Liver (tissue), 3 donors: Measurements from ENCODE around the gene UQCRC2.

Source experiments
- EGR1 ChIP-seq, 2 donors: IDR thresholded peaks; 2 replicates each; pipeline ENCODE4 v1.6.1; 2016 to 2018; ENCODE audit warnings: antibody characterized with exemption in 2 of 2, low read depth in 2 of 2
- GABPA ChIP-seq, 2 donors: IDR thresholded peaks in 1 of 2; conservative IDR thresholded peaks in 1 of 2; 2 replicates each; pipeline ENCODE4 v1.6.1; 2016; ENCODE audit warnings: antibody characterized with exemption in 2 of 2, mild to moderate bottlenecking in 1 of 2, moderate library complexity in 1 of 2
- JUND ChIP-seq, 2 donors: IDR thresholded peaks; 2 replicates each; pipeline ENCODE4 v1.6.1; 2016; ENCODE audit warnings: antibody characterized with exemption in 2 of 2
- RAD21 ChIP-seq, 2 donors: IDR thresholded peaks; 2 replicates each; pipeline ENCODE4 v1.6.1; 2016; ENCODE audit warnings: antibody characterized with exemption in 2 of 2, mild to moderate bottlenecking in 2 of 2
- RXRA ChIP-seq, 2 donors: IDR thresholded peaks; 2 replicates each; pipeline ENCODE4 v1.6.1; 2017 to 2018; ENCODE audit warnings: antibody characterized with exemption in 2 of 2, mild to moderate bottlenecking in 1 of 2
- YY1 ChIP-seq: IDR thresholded peaks from 2 replicates; pipeline ENCODE4 v1.6.1; 2016; ENCODE audit warnings: antibody characterized with exemption, mild to moderate bottlenecking
- TF ChIP-seq, protein P1 (sequence below): IDR thresholded peaks from 2 replicates; pipeline ENCODE4 v1.6.1; 2016; ENCODE audit warnings: antibody characterized with exemption, mild to moderate bottlenecking
- TF ChIP-seq, protein P2 (sequence below): fragments of 150-350 bp; IDR thresholded peaks from 2 replicates; pipeline ENCODE4 v1.5.1; 2017; ENCODE audit warnings: improper control_type of control experiment, low read depth, low read length; ENCODE audit not compliant: missing input control
- TF ChIP-seq, protein P3 (sequence below): IDR thresholded peaks from 2 replicates; pipeline ENCODE4 v1.6.1; 2016; ENCODE audit warnings: antibody characterized with exemption
- donor health status: healthy.
- donor health status: healthy.

DNA sequence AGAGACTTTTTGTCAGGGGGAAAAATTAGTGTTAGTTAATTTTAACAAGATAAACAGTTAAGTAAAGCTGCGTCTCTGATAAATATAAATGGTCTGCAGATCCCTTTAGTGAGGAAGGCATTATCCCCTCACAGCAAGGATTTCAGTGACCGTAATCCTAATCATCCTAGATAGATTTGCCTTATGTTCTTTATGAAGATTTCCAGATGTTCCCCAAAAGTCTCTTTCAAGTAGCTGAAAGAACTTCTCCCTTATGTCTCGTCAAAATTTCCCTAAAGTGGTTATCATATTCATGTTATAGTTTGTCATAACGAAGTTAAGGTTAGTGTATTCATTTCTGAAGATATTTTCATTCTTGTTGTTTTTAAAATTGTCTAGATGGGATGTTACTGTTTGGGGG, 60.3 kb downstream of the UQCRC2 start:
- TF ChIP-seq, protein P1, sequence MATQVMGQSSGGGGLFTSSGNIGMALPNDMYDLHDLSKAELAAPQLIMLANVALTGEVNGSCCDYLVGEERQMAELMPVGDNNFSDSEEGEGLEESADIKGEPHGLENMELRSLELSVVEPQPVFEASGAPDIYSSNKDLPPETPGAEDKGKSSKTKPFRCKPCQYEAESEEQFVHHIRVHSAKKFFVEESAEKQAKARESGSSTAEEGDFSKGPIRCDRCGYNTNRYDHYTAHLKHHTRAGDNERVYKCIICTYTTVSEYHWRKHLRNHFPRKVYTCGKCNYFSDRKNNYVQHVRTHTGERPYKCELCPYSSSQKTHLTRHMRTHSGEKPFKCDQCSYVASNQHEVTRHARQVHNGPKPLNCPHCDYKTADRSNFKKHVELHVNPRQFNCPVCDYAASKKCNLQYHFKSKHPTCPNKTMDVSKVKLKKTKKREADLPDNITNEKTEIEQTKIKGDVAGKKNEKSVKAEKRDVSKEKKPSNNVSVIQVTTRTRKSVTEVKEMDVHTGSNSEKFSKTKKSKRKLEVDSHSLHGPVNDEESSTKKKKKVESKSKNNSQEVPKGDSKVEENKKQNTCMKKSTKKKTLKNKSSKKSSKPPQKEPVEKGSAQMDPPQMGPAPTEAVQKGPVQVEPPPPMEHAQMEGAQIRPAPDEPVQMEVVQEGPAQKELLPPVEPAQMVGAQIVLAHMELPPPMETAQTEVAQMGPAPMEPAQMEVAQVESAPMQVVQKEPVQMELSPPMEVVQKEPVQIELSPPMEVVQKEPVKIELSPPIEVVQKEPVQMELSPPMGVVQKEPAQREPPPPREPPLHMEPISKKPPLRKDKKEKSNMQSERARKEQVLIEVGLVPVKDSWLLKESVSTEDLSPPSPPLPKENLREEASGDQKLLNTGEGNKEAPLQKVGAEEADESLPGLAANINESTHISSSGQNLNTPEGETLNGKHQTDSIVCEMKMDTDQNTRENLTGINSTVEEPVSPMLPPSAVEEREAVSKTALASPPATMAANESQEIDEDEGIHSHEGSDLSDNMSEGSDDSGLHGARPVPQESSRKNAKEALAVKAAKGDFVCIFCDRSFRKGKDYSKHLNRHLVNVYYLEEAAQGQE: no peak
- TF ChIP-seq, protein P2, sequence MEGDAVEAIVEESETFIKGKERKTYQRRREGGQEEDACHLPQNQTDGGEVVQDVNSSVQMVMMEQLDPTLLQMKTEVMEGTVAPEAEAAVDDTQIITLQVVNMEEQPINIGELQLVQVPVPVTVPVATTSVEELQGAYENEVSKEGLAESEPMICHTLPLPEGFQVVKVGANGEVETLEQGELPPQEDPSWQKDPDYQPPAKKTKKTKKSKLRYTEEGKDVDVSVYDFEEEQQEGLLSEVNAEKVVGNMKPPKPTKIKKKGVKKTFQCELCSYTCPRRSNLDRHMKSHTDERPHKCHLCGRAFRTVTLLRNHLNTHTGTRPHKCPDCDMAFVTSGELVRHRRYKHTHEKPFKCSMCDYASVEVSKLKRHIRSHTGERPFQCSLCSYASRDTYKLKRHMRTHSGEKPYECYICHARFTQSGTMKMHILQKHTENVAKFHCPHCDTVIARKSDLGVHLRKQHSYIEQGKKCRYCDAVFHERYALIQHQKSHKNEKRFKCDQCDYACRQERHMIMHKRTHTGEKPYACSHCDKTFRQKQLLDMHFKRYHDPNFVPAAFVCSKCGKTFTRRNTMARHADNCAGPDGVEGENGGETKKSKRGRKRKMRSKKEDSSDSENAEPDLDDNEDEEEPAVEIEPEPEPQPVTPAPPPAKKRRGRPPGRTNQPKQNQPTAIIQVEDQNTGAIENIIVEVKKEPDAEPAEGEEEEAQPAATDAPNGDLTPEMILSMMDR: no peak
- TF ChIP-seq, protein P3, sequence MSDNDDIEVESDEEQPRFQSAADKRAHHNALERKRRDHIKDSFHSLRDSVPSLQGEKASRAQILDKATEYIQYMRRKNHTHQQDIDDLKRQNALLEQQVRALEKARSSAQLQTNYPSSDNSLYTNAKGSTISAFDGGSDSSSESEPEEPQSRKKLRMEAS: no peak
- TF ChIP-seq YY1 (no peak), RAD21 (IDR thresholded peaks at IDR 0.05) (no peak), EGR1 (IDR thresholded peaks at IDR 0.05; ENCODE audit: low read depth in 2 of 2) (no peak), RXRA (IDR thresholded peaks at IDR 0.05) (no peak), JUND (IDR thresholded peaks at IDR 0.05) (no peak), GABPA (IDR thresholded peaks at IDR 0.05 in 1 of 2, conservative IDR thresholded peaks at IDR 0.05 in 1 of 2) (no peak)
